ENCODE measurements around the gene LCK. TPM values are rescaled to one million over a fixed set of nuclear protein-coding genes. Genes with fewer than 3 reads are reported as not detected.

Gene LCK
- total and polyA plus RNA-seq, 9 of the 15 experiments (the other 6 are each of a cell fraction or from before 2014, with no cell fraction given): 0.04 to 0.47 (median 0.13) TPM; not detected in 6

DNA sequence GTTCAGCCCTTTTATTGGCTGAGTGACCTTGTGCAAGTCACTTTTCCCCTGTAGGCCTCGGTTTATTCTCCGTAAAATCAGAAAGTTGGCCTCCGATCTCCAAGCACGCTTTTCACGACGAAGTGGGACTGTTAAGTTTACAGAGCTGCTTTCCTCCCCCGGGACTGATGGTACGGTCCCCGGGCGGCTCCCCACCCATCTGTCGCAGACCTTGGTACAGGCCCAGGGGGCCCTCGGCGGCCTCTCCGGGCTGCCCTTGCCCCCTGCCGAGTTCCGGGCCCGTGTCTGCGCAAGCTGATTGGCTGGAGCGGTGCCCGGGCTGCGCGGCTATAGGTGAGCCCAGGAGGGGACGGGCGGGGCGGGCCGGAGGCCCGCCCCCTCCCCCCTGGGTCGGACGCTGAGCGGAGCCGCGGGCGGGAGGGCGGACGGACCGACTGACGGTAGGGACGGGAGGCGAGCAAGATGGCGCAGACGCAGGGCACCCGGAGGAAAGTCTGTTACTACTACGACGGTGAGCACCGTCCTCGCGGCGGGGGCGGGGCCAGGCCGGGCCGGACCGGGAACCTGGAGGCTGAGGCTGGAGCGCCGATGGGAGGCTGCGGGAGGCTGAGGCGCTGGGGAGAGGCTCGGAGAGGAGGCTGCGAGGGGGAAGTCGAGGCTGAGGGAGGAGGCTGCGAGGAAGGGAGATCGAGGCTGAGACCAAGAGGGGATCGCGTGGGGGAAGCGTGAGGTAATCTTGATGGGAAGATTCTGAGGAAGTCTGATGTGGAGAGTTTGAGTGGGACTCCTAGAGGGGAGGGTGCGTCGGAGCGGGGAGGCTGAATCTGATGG, 40.9 kb downstream of the LCK start, which contains the start of gene HDAC1 (continued):
- TF ChIP-seq ZNF282 (CRISPR knock-in tag; IDR thresholded peaks at IDR 0.05) (no peak), ZMIZ1 (IDR thresholded peaks at IDR 0.05; ENCODE audit: low read depth in 2 of 2, low read length in 2 of 2) (no peak; a peak in 2 of 4 replicates), GTF2F1 (IDR thresholded peaks at IDR 0.05; ENCODE audit: low read depth, low read length) (0 out of 2 replicates have a peak, but pooled peaks have one; percentile 5), ZNF449 (CRISPR knock-in tag; IDR thresholded peaks at IDR 0.05) (0 out of 2 replicates have a peak, but pooled peaks have one; percentile 43), HMGN3 (IDR thresholded peaks at IDR 0.05; ENCODE audit: borderline replicate concordance, extremely low read depth, insufficient read length, low read depth, low read length) (peak; percentile 78), ZNF23 (CRISPR knock-in tag; IDR thresholded peaks at IDR 0.05) (no peak), PHB (CRISPR knock-in tag; IDR thresholded peaks at IDR 0.05) (peak; percentile 85; the same call in 1 of the 2 replicates), EP400 (IDR thresholded peaks at IDR 0.05) (peak; percentile 81), ARID4B (CRISPR knock-in tag; IDR thresholded peaks at IDR 0.05) (peak; percentile 85)
- TF ChIP-seq, protein P1, sequence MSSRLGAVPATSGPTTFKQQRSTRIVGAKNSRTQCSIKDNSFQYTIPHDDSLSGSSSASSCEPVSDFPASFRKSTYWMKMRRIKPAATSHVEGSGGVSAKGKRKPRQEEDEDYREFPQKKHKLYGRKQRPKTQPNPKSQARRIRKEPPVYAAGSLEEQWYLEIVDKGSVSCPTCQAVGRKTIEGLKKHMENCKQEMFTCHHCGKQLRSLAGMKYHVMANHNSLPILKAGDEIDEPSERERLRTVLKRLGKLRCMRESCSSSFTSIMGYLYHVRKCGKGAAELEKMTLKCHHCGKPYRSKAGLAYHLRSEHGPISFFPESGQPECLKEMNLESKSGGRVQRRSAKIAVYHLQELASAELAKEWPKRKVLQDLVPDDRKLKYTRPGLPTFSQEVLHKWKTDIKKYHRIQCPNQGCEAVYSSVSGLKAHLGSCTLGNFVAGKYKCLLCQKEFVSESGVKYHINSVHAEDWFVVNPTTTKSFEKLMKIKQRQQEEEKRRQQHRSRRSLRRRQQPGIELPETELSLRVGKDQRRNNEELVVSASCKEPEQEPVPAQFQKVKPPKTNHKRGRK (tag; IDR thresholded peaks at IDR 0.05): no peak
- TF ChIP-seq, protein P2, sequence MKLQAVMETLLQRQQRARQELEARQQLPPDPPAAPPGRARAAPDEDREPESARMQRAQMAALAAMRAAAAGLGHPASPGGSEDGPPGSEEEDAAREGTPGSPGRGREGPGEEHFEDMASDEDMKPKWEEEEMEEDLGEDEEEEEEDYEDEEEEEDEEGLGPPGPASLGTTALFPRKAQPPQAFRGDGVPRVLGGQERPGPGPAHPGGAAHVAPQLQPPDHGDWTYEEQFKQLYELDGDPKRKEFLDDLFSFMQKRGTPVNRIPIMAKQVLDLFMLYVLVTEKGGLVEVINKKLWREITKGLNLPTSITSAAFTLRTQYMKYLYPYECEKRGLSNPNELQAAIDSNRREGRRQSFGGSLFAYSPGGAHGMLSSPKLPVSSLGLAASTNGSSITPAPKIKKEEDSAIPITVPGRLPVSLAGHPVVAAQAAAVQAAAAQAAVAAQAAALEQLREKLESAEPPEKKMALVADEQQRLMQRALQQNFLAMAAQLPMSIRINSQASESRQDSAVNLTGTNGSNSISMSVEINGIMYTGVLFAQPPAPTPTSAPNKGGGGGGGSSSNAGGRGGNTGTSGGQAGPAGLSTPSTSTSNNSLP (IDR thresholded peaks at IDR 0.05; ENCODE audit: borderline replicate concordance, low read depth, low read length): no peak

Data from K562 (cell line).